Germinal center (tissue), 1 donor: Measurements from ENCODE around the gene MAGEB1.

Experiments used
- DNase-seq: peaks from one replicate; pipeline ENCODE4 v3.0.0; 2012; ENCODE audit warnings: mixed read lengths, low spot score

The MAGEB1 gene

GRCh38 chrX:30246769-30247489 is at the start of gene MAGEB1:
TSS of gene MAGEB1 (plus strand) at chrX:30247146. CDS start at chrX:30250494, 3,348 bp downstream.
- no peak for DNase-seq

- no peak for DNase-seq
Measured at GRCh38 chrX:30212172-30212571, 34.8 kb upstream of the MAGEB1 start.

- no peak for DNase-seq
Measured at GRCh38 chrX:30215357-30215843, 31.5 kb upstream of the MAGEB1 start, which contains the start of gene MAGEB2. TSS of gene MAGEB2 (plus strand) at chrX:30215563. CDS start at chrX:30218581, 3,018 bp downstream.

- no peak for DNase-seq
Measured at GRCh38 chrX:30217465-30217864, 29.5 kb upstream of the MAGEB1 start.

- DNase-seq: no peak
Measured at GRCh38 chrX:30219372-30219771, 27.6 kb upstream of the MAGEB1 start.

GRCh38 chrX:30220661-30221060 is 26.3 kb upstream of the MAGEB1 start:
- DNase-seq: no peak

GRCh38 chrX:30224536-30224935 is 22.4 kb upstream of the MAGEB1 start:
- DNase-seq: no peak

GRCh38 chrX:30228526-30228925 is 18.4 kb upstream of the MAGEB1 start:
- no peak for DNase-seq

GRCh38 chrX:30230395-30230794 is 16.6 kb upstream of the MAGEB1 start, which contains the start of gene MAGEB3:
TSS of gene MAGEB3 (plus strand) at chrX:30230657. CDS start at chrX:30235925, 5,268 bp downstream.
- no peak for DNase-seq

GRCh38 chrX:30241724-30242415 is 5.1 kb upstream of the MAGEB1 start, which contains the start of gene MAGEB4:
TSS of gene MAGEB4 (plus strand) at chrX:30242000. CDS start at chrX:30242136, 136 bp downstream.
- DNase-seq: no peak

- DNase-seq: no peak
Measured at GRCh38 chrX:30248854-30249253, 1.9 kb downstream of the MAGEB1 start.

GRCh38 chrX:30253257-30253656 is 6.3 kb downstream of the MAGEB1 start:
- no peak for DNase-seq

GRCh38 chrX:30259927-30260326 is 13.0 kb downstream of the MAGEB1 start:
- DNase-seq: no peak

GRCh38 chrX:30261012-30261411 is 14.1 kb downstream of the MAGEB1 start:
- no peak for DNase-seq

- no peak for DNase-seq
Measured at GRCh38 chrX:30262763-30263162, 15.8 kb downstream of the MAGEB1 start.

GRCh38 chrX:30270639-30271038 is 23.7 kb downstream of the MAGEB1 start:
- no peak for DNase-seq

- DNase-seq: no peak
Measured at GRCh38 chrX:30275498-30275897, 28.6 kb downstream of the MAGEB1 start.

- DNase-seq: no peak
Measured at GRCh38 chrX:30278365-30278764, 31.4 kb downstream of the MAGEB1 start.

- no peak for DNase-seq
Measured at GRCh38 chrX:30280428-30280827, 33.5 kb downstream of the MAGEB1 start.

GRCh38 chrX:30282527-30282926 is 35.6 kb downstream of the MAGEB1 start:
- DNase-seq: no peak

- DNase-seq: no peak
Measured at GRCh38 chrX:30283456-30284200, 36.7 kb downstream of the MAGEB1 start.
